ENCODE data around the gene MRTFB. TPM values are rescaled to one million over a fixed set of nuclear protein-coding genes. Genes with fewer than 3 reads are reported as not detected.
"Not testable (repeated sequence)": the region's sequence is repeated elsewhere in the genome, so short reads cannot be mapped to it uniquely, and the experiment has no call there.

The MRTFB gene
- polyA plus RNA-seq, 1 donor from 2014 or later = 6.6 TPM

DNA sequence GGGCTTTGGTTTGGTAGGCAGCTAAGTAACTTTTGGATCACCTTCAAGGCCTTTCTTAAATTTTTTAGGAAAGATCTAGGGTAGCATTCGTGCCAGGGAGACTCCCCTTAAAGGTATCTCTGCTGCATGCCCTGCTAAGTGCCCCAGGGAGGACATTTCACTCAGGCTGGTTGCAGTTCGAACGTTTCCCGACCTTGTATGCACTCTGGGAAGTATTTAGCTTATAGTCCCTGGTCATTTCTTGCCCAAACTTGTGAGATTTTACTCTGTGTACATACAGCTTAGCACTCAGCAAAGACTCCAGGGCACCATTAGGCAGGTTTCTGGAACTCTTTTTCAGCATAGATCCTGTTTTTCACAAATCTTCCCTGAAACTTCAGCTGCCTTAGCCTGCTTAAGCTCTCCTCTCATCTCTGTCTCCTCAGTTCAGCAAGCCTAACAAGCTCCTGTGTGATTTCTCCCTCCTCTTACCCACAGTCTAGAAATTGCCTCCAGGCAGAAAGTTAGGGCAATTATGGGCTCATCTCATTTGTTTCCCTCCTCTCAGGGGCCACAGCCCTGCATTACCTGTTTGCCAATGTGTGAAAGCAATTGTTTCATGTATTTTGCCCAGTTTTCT is 84.6 kb downstream of the MRTFB start:
- Mint-ChIP-seq H3K4me1 (peaks cover 0 to 1% (median 0%) of the 10 kb centered on the region in 3 donors), H3K4me3 (no peak overlapping the region), H3K27me3 (no peaks in the 10 kb centered on the region), H3K36me3 (peaks cover 2% of the 10 kb centered on the region), H3K9me3 (peaks cover 0 to 1% (median 0%) of the 10 kb centered on the region in 3 donors), H3K27ac (no peak overlapping the region)

- no peaks in the 10 kb centered on the region for H3K9me3 Mint-ChIP-seq
- peaks cover 11 to 24% (median 12%) of the 10 kb centered on the region in 3 donors for H3K4me1 Mint-ChIP-seq
- H3K4me3 Mint-ChIP-seq = peak overlapping the region in 1 of 4 donors; percentile 4
- no peak overlapping the region for H3K27ac Mint-ChIP-seq
- H3K27me3 Mint-ChIP-seq = no peaks in the 10 kb centered on the region
- peaks cover 3% of the 10 kb centered on the region for H3K36me3 Mint-ChIP-seq
Observed at GRCh38 chr16:14164916-14165662, 94.0 kb downstream of the MRTFB start.

- peaks cover 10% of the 10 kb centered on the region for H3K36me3 Mint-ChIP-seq
- H3K27ac Mint-ChIP-seq = no peak overlapping the region
- peaks cover 0 to 5% (median 2%) of the 10 kb centered on the region in 3 donors for H3K9me3 Mint-ChIP-seq
- peak overlapping the region in 1 of 4 donors; percentile 70 for H3K4me3 Mint-ChIP-seq
- peaks cover 11 to 24% (median 12%) of the 10 kb centered on the region in 3 donors for H3K4me1 Mint-ChIP-seq
- H3K27me3 Mint-ChIP-seq = no peaks in the 10 kb centered on the region
Observed at GRCh38 chr16:14168146-14168545, 97.0 kb downstream of the MRTFB start.

- Mint-ChIP-seq H3K4me1 (peaks cover 2 to 5% (median 3%) of the 10 kb centered on the region in 3 donors), H3K4me3 (no peak overlapping the region), H3K27me3 (no peaks in the 10 kb centered on the region), H3K36me3 (peaks cover 11% of the 10 kb centered on the region), H3K9me3 (peaks cover 2 to 5% (median 3%) of the 10 kb centered on the region in 3 donors), H3K27ac (no peak overlapping the region)
Observed at GRCh38 chr16:14172200-14172809, 101.2 kb downstream of the MRTFB start.

DNA sequence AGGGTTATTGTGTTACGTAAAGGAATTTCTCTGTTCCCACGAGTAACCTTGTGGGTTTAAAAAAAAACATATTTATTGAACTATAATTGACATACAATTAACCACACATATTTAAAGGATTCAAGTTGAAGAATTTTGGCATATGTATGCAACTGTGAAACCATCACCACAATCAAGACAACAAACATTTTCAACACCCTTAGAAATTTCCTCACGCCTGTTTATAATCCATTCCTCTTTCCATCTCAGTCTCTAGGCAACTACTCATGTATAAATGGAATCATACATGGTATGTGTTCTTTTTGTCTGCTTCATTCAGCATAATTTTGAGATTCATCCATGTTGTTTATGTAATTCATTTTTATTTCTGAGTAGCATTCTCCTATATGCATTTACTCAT is 104.0 kb downstream of the MRTFB start:
- Mint-ChIP-seq H3K27ac (no peak overlapping the region), H3K27me3 (no peaks in the 10 kb centered on the region), H3K4me3 (no peak overlapping the region), H3K36me3 (peaks cover 8% of the 10 kb centered on the region), H3K9me3 (peaks cover 2 to 5% (median 3%) of the 10 kb centered on the region in 3 donors), H3K4me1 (no peaks in the 10 kb centered on the region)

DNA sequence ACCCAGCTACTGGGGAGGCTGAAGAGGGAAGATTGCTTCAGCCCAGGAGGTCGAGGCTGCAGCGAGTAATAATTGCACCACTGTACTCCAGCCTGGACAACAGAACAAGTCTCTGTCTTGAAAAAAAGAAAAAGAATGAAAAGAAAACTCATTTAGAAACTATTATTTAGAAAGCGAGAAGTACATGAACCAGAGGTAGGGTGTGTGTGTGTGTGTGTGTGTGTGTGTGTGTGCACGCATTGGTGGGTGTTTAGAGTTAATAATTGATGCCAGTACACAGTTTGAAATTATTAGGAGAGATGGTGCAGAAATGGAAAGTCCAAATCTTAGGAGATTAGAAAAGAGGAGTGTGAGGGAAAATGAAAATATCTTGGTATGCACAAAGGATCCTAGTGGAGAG is 106.6 kb downstream of the MRTFB start:
- H3K9me3 Mint-ChIP-seq = peaks cover 0 to 3% (median 2%) of the 10 kb centered on the region in 3 donors
- no peaks in the 10 kb centered on the region for H3K4me1 Mint-ChIP-seq
- peaks cover 3% of the 10 kb centered on the region for H3K36me3 Mint-ChIP-seq
- H3K27me3 Mint-ChIP-seq = no peaks in the 10 kb centered on the region
- no peak overlapping the region for H3K4me3 Mint-ChIP-seq
- no peak overlapping the region for H3K27ac Mint-ChIP-seq

GRCh38 chr16:14179116-14179515 is 108.0 kb downstream of the MRTFB start:
- H3K9me3 Mint-ChIP-seq = no peaks in the 10 kb centered on the region
- H3K27ac Mint-ChIP-seq = no peak overlapping the region
- H3K4me3 Mint-ChIP-seq = no peak overlapping the region
- no peaks in the 10 kb centered on the region for H3K36me3 Mint-ChIP-seq
- no peaks in the 10 kb centered on the region for H3K4me1 Mint-ChIP-seq
- H3K27me3 Mint-ChIP-seq = no peaks in the 10 kb centered on the region

GRCh38 chr16:14180481-14180944 is 109.4 kb downstream of the MRTFB start:
- Mint-ChIP-seq H3K36me3 (peaks cover 2% of the 10 kb centered on the region), H3K27me3 (no peaks in the 10 kb centered on the region), H3K27ac (no peak overlapping the region)

GRCh38 chr16:14181371-14182050 is 110.4 kb downstream of the MRTFB start:
- no peaks in the 10 kb centered on the region for H3K9me3 Mint-ChIP-seq
- H3K4me1 Mint-ChIP-seq = no peaks in the 10 kb centered on the region
- no peak overlapping the region for H3K27ac Mint-ChIP-seq

More at GRCh38 chr16:14180481-14180944, 109.4 kb downstream of the MRTFB start:
- Mint-ChIP-seq H3K4me3 (no peak overlapping the region), H3K9me3 (no peaks in the 10 kb centered on the region), H3K4me1 (no peaks in the 10 kb centered on the region)

DNA sequence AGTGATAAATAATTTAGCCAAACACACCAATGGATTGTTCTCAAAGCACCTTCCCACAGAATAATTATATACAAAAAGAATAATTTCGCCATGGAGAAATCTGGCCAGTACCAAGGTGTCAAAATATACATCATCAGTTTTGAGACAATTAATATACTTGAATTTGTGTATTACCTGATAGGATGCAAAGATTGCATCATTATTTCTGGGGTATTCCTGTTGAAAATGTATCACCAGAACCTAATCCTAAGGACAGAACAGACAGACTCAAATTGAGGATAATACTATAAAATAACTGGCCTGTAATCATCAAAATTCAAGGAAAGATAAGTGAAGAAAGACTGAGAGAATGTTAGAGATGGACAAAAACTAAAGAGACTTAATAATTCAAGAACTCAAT is 111.9 kb downstream of the MRTFB start:
- Mint-ChIP-seq H3K36me3 (peaks cover 2% of the 10 kb centered on the region), H3K27me3 (no peaks in the 10 kb centered on the region), H3K9me3 (no peaks in the 10 kb centered on the region), H3K27ac (no peak overlapping the region), H3K4me1 (no peaks in the 10 kb centered on the region), H3K4me3 (no peak overlapping the region)

More at GRCh38 chr16:14181371-14182050, 110.4 kb downstream of the MRTFB start:
- Mint-ChIP-seq H3K36me3 (peaks cover 2% of the 10 kb centered on the region), H3K27me3 (no peaks in the 10 kb centered on the region), H3K4me3 (no peak overlapping the region)

DNA sequence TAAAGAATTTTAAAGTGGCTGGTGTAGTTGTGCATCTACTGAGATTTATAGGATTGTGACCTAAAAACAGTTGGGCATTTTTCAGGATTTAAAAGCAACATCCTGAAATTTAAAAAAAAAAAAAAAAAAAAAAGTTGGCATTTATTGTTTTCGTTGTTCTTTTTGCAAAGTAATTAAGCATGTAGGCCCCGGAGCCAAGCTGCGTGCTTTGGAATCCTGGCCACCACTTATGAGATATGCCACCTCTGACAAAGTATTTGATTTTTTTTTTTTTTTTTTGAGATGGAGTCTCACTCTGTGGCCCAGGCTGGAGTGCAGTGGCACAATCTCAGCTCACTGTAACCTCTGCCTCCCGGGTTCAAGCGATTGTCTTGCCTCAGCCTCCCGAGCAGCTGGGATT is 112.8 kb downstream of the MRTFB start:
- H3K27ac Mint-ChIP-seq, H3K4me3 Mint-ChIP-seq, H3K36me3 Mint-ChIP-seq, H3K9me3 Mint-ChIP-seq, H3K27me3 Mint-ChIP-seq, H3K4me1 Mint-ChIP-seq: not testable (repeated sequence)

GRCh38 chr16:14186007-14186794 is 115.1 kb downstream of the MRTFB start:
- H3K36me3 Mint-ChIP-seq = peaks cover 2% of the 10 kb centered on the region
- H3K27ac Mint-ChIP-seq = peak overlapping the region in 1 of 3 donors; percentile 50
- H3K4me1 Mint-ChIP-seq = no peaks in the 10 kb centered on the region
- no peaks in the 10 kb centered on the region for H3K9me3 Mint-ChIP-seq
- no peak overlapping the region for H3K4me3 Mint-ChIP-seq
- H3K27me3 Mint-ChIP-seq = no peaks in the 10 kb centered on the region

- H3K27me3 Mint-ChIP-seq = no peaks in the 10 kb centered on the region
- H3K9me3 Mint-ChIP-seq = no peaks in the 10 kb centered on the region
- H3K4me1 Mint-ChIP-seq = no peaks in the 10 kb centered on the region
- H3K27ac Mint-ChIP-seq = no peak overlapping the region
- no peak overlapping the region for H3K4me3 Mint-ChIP-seq
- peaks cover 2% of the 10 kb centered on the region for H3K36me3 Mint-ChIP-seq
Observed at GRCh38 chr16:14186795-14187221, 115.7 kb downstream of the MRTFB start.

All from IgD-negative memory B cell (primary cell).